Mesendoderm (in vitro differentiated cells): ENCODE data around the gene ACACB.

Source experiments
- DNase-seq: peaks from one replicate; pipeline ENCODE4 v3.0.0; 2013
- H2AK5ac ChIP-seq: 2 replicates; pipeline ENCODE4 v1.6.1; 2013; ENCODE audit warnings: low read length, inconsistent platforms
- H2BK120ac ChIP-seq: 2 replicates; pipeline ENCODE4 v1.6.1; 2013; ENCODE audit warnings: low read depth, mild to moderate bottlenecking, low read length, moderate library complexity, mixed read lengths
- H2BK15ac ChIP-seq: replicated peaks from 2 replicates; pipeline ENCODE4 v1.6.1; 2013; ENCODE audit warnings: low read depth, mild to moderate bottlenecking, moderate library complexity
- H2BK5ac ChIP-seq: 2 replicates; pipeline ENCODE4 v1.6.1; 2013; ENCODE audit warnings: low read length, inconsistent platforms
- H3K18ac ChIP-seq: 2 replicates; pipeline ENCODE4 v1.6.1; 2013; ENCODE audit warnings: mild to moderate bottlenecking, low read length, mixed read lengths
- H3K23ac ChIP-seq: one replicate; pipeline ENCODE4 v1.6.1; 2013; ENCODE audit warnings: low read length
- H3K27ac ChIP-seq: 2 replicates; pipeline ENCODE4 v1.5.1; 2013; ENCODE audit warnings: low read depth, mild to moderate bottlenecking, inconsistent platforms, low read length, moderate library complexity
- H3K27me3 ChIP-seq: 2 replicates; pipeline ENCODE4 v1.6.1; 2013; ENCODE audit warnings: low read length, control low read depth, mild to moderate bottlenecking, inconsistent platforms; ENCODE audit not compliant: insufficient read depth, poor library complexity
- H3K36me3 ChIP-seq: 2 replicates; pipeline ENCODE4 v1.6.1; 2013; ENCODE audit warnings: low read length, inconsistent platforms; ENCODE audit not compliant: control insufficient read depth, insufficient read depth
- H3K4ac ChIP-seq: one replicate; pipeline ENCODE4 v1.6.1; 2013; ENCODE audit warnings: low read depth, mild to moderate bottlenecking, low read length, moderate library complexity
- H3K4me1 ChIP-seq: 2 replicates; pipeline ENCODE4 v1.6.1; 2013; ENCODE audit warnings: low read depth, low read length, inconsistent platforms; ENCODE audit not compliant: control insufficient read depth
- H3K4me2 ChIP-seq: 2 replicates; pipeline ENCODE4 v1.6.1; 2013; ENCODE audit warnings: low read length
- H3K4me3 ChIP-seq: 2 replicates; pipeline ENCODE4 v1.5.1; 2013; ENCODE audit warnings: mild to moderate bottlenecking, low read length
- H3K56ac ChIP-seq: one replicate; pipeline ENCODE4 v1.6.1; 2013; ENCODE audit warnings: low read length
- H3K79me1 ChIP-seq: 2 replicates; pipeline ENCODE4 v1.6.1; 2013; ENCODE audit warnings: low read length, inconsistent platforms
- H3K79me2 ChIP-seq: 2 replicates; pipeline ENCODE4 v1.6.1; 2013; ENCODE audit warnings: mild to moderate bottlenecking, low read length; ENCODE audit not compliant: control insufficient read depth, insufficient read depth
- H3K9ac ChIP-seq: 2 replicates; pipeline ENCODE4 v1.6.1; 2013; ENCODE audit warnings: low read length, inconsistent platforms
- H4K5ac ChIP-seq: one replicate; pipeline ENCODE4 v1.6.1; 2013; ENCODE audit warnings: low read length
- H4K8ac ChIP-seq: one replicate; pipeline ENCODE4 v1.6.1; 2013; ENCODE audit warnings: low read depth, mild to moderate bottlenecking, control low read depth, low read length, moderate library complexity
- WGBS: extraction: QIAGEN DNeasy Blood & Tissue Kit; methylation state at CpG from one replicate; pipeline ENCODE4 v1.1.7; 2013; ENCODE audit warnings: low lambda C conversion rate, missing lambda C conversion rate; ENCODE audit not compliant: insufficient coverage; ENCODE audit errors: extremely low coverage; 5-methylcytosine and 5-hydroxymethylcytosine counted together

The ACACB gene

GRCh38 chr12:109236257-109236656, 119.9 kb downstream of the ACACB start:
- Histone ChIP-seq H2BK15ac (no peak overlapping the region), H3K4me1 (no peaks in the 10 kb centered on the region), H3K23ac (no peak overlapping the region), H3K4ac (no peak overlapping the region), H3K27ac (no peak overlapping the region), H3K4me3 (no peak overlapping the region), H3K56ac (no peak overlapping the region), H3K4me2 (no peak overlapping the region), H3K79me2 (no peaks in the 10 kb centered on the region), H3K27me3 (no peaks in the 10 kb centered on the region), H3K79me1 (no peaks in the 10 kb centered on the region), H2AK5ac (no peak overlapping the region), H3K36me3 (no peaks in the 10 kb centered on the region), H2BK5ac (no peak overlapping the region), H3K9ac (no peak overlapping the region), H4K8ac (no peak overlapping the region), H4K5ac (no peak overlapping the region), H3K18ac (no peak overlapping the region), H2BK120ac (no peak overlapping the region)
- DNase-seq = no peak
- no CpG with 5 or more reads among the region's 6 CpGs for WGBS

- Histone ChIP-seq H2AK5ac (no peak overlapping the region), H3K23ac (no peak overlapping the region), H3K18ac (no peak overlapping the region), H3K9ac (no peak overlapping the region), H4K5ac (no peak overlapping the region), H2BK15ac (no peak overlapping the region), H3K27me3 (no peaks in the 10 kb centered on the region), H3K36me3 (no peaks in the 10 kb centered on the region), H3K4me2 (no peak overlapping the region), H2BK120ac (no peak overlapping the region), H3K4me1 (no peaks in the 10 kb centered on the region), H2BK5ac (no peak overlapping the region), H3K27ac (no peak overlapping the region), H3K4ac (no peak overlapping the region), H3K79me2 (no peaks in the 10 kb centered on the region), H4K8ac (no peak overlapping the region), H3K79me1 (no peaks in the 10 kb centered on the region), H3K56ac (no peak overlapping the region), H3K4me3 (no peak overlapping the region)
- no CpG with 5 or more reads among the region's 4 CpGs for WGBS
- no peak for DNase-seq
Measured at GRCh38 chr12:109239179-109239578, 122.8 kb downstream of the ACACB start.

- Histone ChIP-seq H2AK5ac (no peak overlapping the region), H3K4me1 (no peaks in the 10 kb centered on the region), H3K27ac (no peak overlapping the region), H2BK5ac (no peak overlapping the region), H4K5ac (no peak overlapping the region), H2BK120ac (no peak overlapping the region), H3K56ac (no peak overlapping the region), H3K79me1 (no peaks in the 10 kb centered on the region), H3K36me3 (no peaks in the 10 kb centered on the region), H3K4me2 (no peak overlapping the region), H3K27me3 (no peaks in the 10 kb centered on the region), H3K18ac (no peak overlapping the region), H2BK15ac (no peak overlapping the region), H3K23ac (no peak overlapping the region), H3K4ac (no peak overlapping the region), H3K79me2 (no peaks in the 10 kb centered on the region), H4K8ac (no peak overlapping the region), H3K4me3 (no peak overlapping the region), H3K9ac (no peak overlapping the region)
- no peak for DNase-seq
- no CpG with 5 or more reads among the region's 11 CpGs for WGBS
Measured at GRCh38 chr12:109239691-109240090, 123.3 kb downstream of the ACACB start.

GRCh38 chr12:109240365-109240764, 124.0 kb downstream of the ACACB start:
- Histone ChIP-seq H3K4ac (no peak overlapping the region), H4K8ac (no peak overlapping the region), H2BK5ac (no peak overlapping the region), H3K4me1 (no peaks in the 10 kb centered on the region), H3K27ac (no peak overlapping the region), H3K9ac (no peak overlapping the region), H3K4me3 (no peak overlapping the region), H2AK5ac (no peak overlapping the region), H3K23ac (no peak overlapping the region), H2BK120ac (no peak overlapping the region), H3K79me2 (no peaks in the 10 kb centered on the region), H2BK15ac (no peak overlapping the region), H4K5ac (no peak overlapping the region), H3K56ac (no peak overlapping the region), H3K36me3 (no peaks in the 10 kb centered on the region), H3K27me3 (no peaks in the 10 kb centered on the region), H3K79me1 (no peaks in the 10 kb centered on the region), H3K4me2 (no peak overlapping the region), H3K18ac (no peak overlapping the region)
- no CpG with 5 or more reads among the region's 2 CpGs for WGBS
- DNase-seq = no peak

GRCh38 chr12:109241936-109242335, 125.5 kb downstream of the ACACB start:
- Histone ChIP-seq H3K79me1 (no peaks in the 10 kb centered on the region), H3K4me1 (no peaks in the 10 kb centered on the region), H3K27me3 (no peaks in the 10 kb centered on the region), H3K4me3 (no peak overlapping the region), H3K23ac (no peak overlapping the region), H3K4ac (no peak overlapping the region), H3K18ac (no peak overlapping the region), H4K8ac (no peak overlapping the region), H3K9ac (no peak overlapping the region), H3K36me3 (no peaks in the 10 kb centered on the region), H2BK5ac (no peak overlapping the region), H3K4me2 (no peak overlapping the region), H2AK5ac (no peak overlapping the region), H3K79me2 (no peaks in the 10 kb centered on the region), H2BK120ac (no peak overlapping the region), H4K5ac (no peak overlapping the region), H3K27ac (no peak overlapping the region), H2BK15ac (no peak overlapping the region), H3K56ac (no peak overlapping the region)
- DNase-seq = no peak
- WGBS = no CpG with 5 or more reads among the region's 5 CpGs

GRCh38 chr12:109244073-109244472, 127.7 kb downstream of the ACACB start:
- H2AK5ac ChIP-seq = no peak overlapping the region
- H4K5ac ChIP-seq = no peak overlapping the region
- no peak overlapping the region for H3K27ac ChIP-seq
- H3K56ac ChIP-seq = no peak overlapping the region
- H2BK15ac ChIP-seq = no peak overlapping the region
- no peaks in the 10 kb centered on the region for H3K36me3 ChIP-seq
- H4K8ac ChIP-seq = no peak overlapping the region
- no peak overlapping the region for H3K18ac ChIP-seq
- no peaks in the 10 kb centered on the region for H3K79me1 ChIP-seq
- no peaks in the 10 kb centered on the region for H3K79me2 ChIP-seq
- no peak overlapping the region for H3K23ac ChIP-seq
- no peak for DNase-seq
- no CpG with 5 or more reads among the region's 5 CpGs for WGBS
- no peak overlapping the region for H3K4me2 ChIP-seq
- H3K4me3 ChIP-seq = no peak overlapping the region
- H3K4ac ChIP-seq = no peak overlapping the region
- no peaks in the 10 kb centered on the region for H3K4me1 ChIP-seq
- no peak overlapping the region for H3K9ac ChIP-seq
- H2BK5ac ChIP-seq = no peak overlapping the region
- no peak overlapping the region for H2BK120ac ChIP-seq
- H3K27me3 ChIP-seq = no peaks in the 10 kb centered on the region
